NCI-H2196 treated with DMSO at 0.1 percent for 48 hours (cell line): ENCODE measurements around the gene C9orf57.
"Not testable (repeated sequence)": the region's sequence is repeated elsewhere in the genome, so short reads cannot be mapped to it uniquely, and the experiment has no call there.

Experiments
- DNase-seq: peaks from one replicate; lab custom pipeline; 2025; ENCODE audit not compliant: unreplicated experiment; lab: John Stamatoyannopoulos, UW

C9orf57 gene

GRCh38 chr9:72025906-72026305 is 34.5 kb downstream of the C9orf57 start:
- no peak for DNase-seq

- no peak for DNase-seq
Observed at GRCh38 chr9:72023596-72023995, 36.8 kb downstream of the C9orf57 start.

- no peak for DNase-seq
Observed at GRCh38 chr9:72022841-72023240, 37.6 kb downstream of the C9orf57 start.

- no peak for DNase-seq
Observed at GRCh38 chr9:72013292-72013760, 47.1 kb downstream of the C9orf57 start.

- no peak for DNase-seq
Observed at GRCh38 chr9:72012646-72013045, 47.8 kb downstream of the C9orf57 start.

GRCh38 chr9:72007726-72008125 is 52.7 kb downstream of the C9orf57 start:
- DNase-seq, result not testable (repeated sequence)

GRCh38 chr9:72006501-72006900 is 53.9 kb downstream of the C9orf57 start:
- no peak for DNase-seq

- DNase-seq, result no peak
Observed at GRCh38 chr9:72005451-72005850, 55.0 kb downstream of the C9orf57 start.
